Brain pericyte (primary cell): ENCODE results near the gene EOLA1.
"Not testable (repeated sequence)": the region's sequence is repeated elsewhere in the genome, so short reads cannot be mapped to it uniquely, and the experiment has no call there.

Experiments used
- DNase-seq: peaks from one replicate; pipeline ENCODE4 v3.0.0-alpha.2; 2012; ENCODE audit warnings: low read depth, low spot score

Gene EOLA1

GRCh38 chrX:149595943-149596342 lies 55.1 kb downstream of the EOLA1 start:
- DNase-seq, result not testable (repeated sequence)
